GM10266 (cell line): ENCODE data around the gene BEGAIN.
A peak's percentile ranks its signal among the peaks of the same experiment; 100 is the strongest.

Experiments used
- DNase-seq: peaks from one replicate; pipeline ENCODE4 v3.0.0; 2012; ENCODE audit errors: extremely low spot score
- CTCF ChIP-seq: IDR thresholded peaks from 2 replicates; pipeline ENCODE4 v1.5.1; 2012; ENCODE audit warnings: mild to moderate bottlenecking, low read depth; ENCODE audit not compliant: control insufficient read depth, insufficient read depth; ENCODE audit errors: missing control alignments

The BEGAIN gene

GRCh38 chr14:100532906-100533655, 54.1 kb downstream of the BEGAIN start:
- peak; percentile 6 for DNase-seq

GRCh38 chr14:100532154-100532861, 54.9 kb downstream of the BEGAIN start:
- no peak for TF ChIP-seq CTCF
- no peak for DNase-seq

More at GRCh38 chr14:100532906-100533655, 54.1 kb downstream of the BEGAIN start:
- TF ChIP-seq CTCF, result no peak

GRCh38 chr14:100531152-100532121, 55.8 kb downstream of the BEGAIN start:
- TF ChIP-seq CTCF, result no peak
- DNase-seq, result no peak

- no peak for DNase-seq
- no peak for TF ChIP-seq CTCF
Observed at GRCh38 chr14:100530270-100531072, 56.7 kb downstream of the BEGAIN start.

GRCh38 chr14:100529561-100530031, 57.6 kb downstream of the BEGAIN start:
- no peak for TF ChIP-seq CTCF
- DNase-seq, result no peak

- no peak for DNase-seq
- TF ChIP-seq CTCF, result no peak
Observed at GRCh38 chr14:100528962-100529560, 58.2 kb downstream of the BEGAIN start.
